K562 (cell line): ENCODE data around the gene GABRR2. TPM values are rescaled to one million over a fixed set of nuclear protein-coding genes. Genes with fewer than 3 reads are reported as not detected.

Source experiments
- BRD4 ChIP-seq: fragments of 200-600 bp; sonication (generic); IDR thresholded peaks from 2 replicates; pipeline ENCODE4 v1.6.1; 2017; ENCODE audit warnings: inconsistent platforms
- CEBPB ChIP-seq: fragments of 450-650 bp; IDR thresholded peaks from 2 replicates; pipeline ENCODE4 v1.6.1; 2016; ENCODE audit warnings: missing genetic modification characterization, missing compliant biosample characterization
- CHCHD3 ChIP-seq: fragments of 250-450 bp; sonication (Bioruptor Pico); IDR thresholded peaks from 2 replicates; pipeline ENCODE4 v2.1.2; 2022; ENCODE audit warnings: mild to moderate bottlenecking
- CREB3L1 ChIP-seq: fragments of 450-650 bp; IDR thresholded peaks from 2 replicates; pipeline ENCODE4 v1.6.1; 2014; ENCODE audit warnings: low read depth, mild to moderate bottlenecking, moderate library complexity, borderline replicate concordance
- CTCFL ChIP-seq: IDR thresholded peaks from 2 replicates; pipeline ENCODE4 v1.6.1; 2011; ENCODE audit warnings: borderline replicate concordance, low read depth, mild to moderate bottlenecking, moderate library complexity, low read length; ENCODE audit not compliant: insufficient read depth, poor library complexity, severe bottlenecking
- ELF1 ChIP-seq: fragments of 200-800 bp; sonication (Bioruptor generic); IDR thresholded peaks from 2 replicates; pipeline ENCODE4 v1.6.1; 2016; ENCODE audit warnings: missing genetic modification characterization, missing compliant biosample characterization
- IRF2 ChIP-seq: sonication (generic); formaldehyde crosslinking; IDR thresholded peaks from 2 replicates; pipeline ENCODE4 v1.8.1; 2022; ENCODE audit warnings: mild to moderate bottlenecking, missing genetic modification reagents
- JUN ChIP-seq, 2 experiments: sonication (generic) in 1 of 2; formaldehyde crosslinking in 1 of 2; IDR thresholded peaks; 2 replicates each; pipeline versions ENCODE4 v1.6.1 to v1.8.0; 2012 to 2022; ENCODE audit warnings: borderline replicate concordance in 2 of 2, mild to moderate bottlenecking in 2 of 2, improper control_type of control experiment in 1 of 2, low read depth in 1 of 2, low read length in 1 of 2, missing genetic modification reagents in 1 of 2
- NELFE ChIP-seq: IDR thresholded peaks from 2 replicates; pipeline ENCODE4 v1.6.1; 2011; ENCODE audit warnings: mild to moderate bottlenecking; ENCODE audit not compliant: insufficient read depth, insufficient read length
- RERE ChIP-seq: sonication (generic); formaldehyde crosslinking; IDR thresholded peaks from 2 replicates; pipeline ENCODE4 v1.8.0; 2023; ENCODE audit warnings: missing genetic modification reagents, mild to moderate bottlenecking, borderline replicate concordance
- USF2 ChIP-seq: sonication (generic); formaldehyde crosslinking; IDR thresholded peaks from 2 replicates; pipeline ENCODE4 v1.5.0; 2020; ENCODE audit warnings: missing genetic modification reagents
- ZBTB2 ChIP-seq: fragments of 450-650 bp; IDR thresholded peaks from 2 replicates; pipeline ENCODE4 v1.6.1; 2016; ENCODE audit warnings: antibody characterized with exemption
- ZNF316 ChIP-seq: fragments of 450-650 bp; IDR thresholded peaks from 2 replicates; pipeline ENCODE4 v1.6.1; 2016
- ZNF699 ChIP-seq: fragments of 250-450 bp; sonication (Bioruptor Pico); IDR thresholded peaks from 2 replicates; pipeline ENCODE4 v1.8.0; 2021; ENCODE audit warnings: mild to moderate bottlenecking, moderate library complexity; ENCODE audit not compliant: insufficient replicate concordance
- polyA plus RNA-seq, 8 experiments: library from polyadenylated mRNA; depleted of rRNA in 4 of 8; stranded (reverse) in 5 of 8; unstranded in 3 of 8; fragments of >200 nt; fragmentation: Nextera tagmentation in 2 of 8; fragmentation: Illumina TruSeq in 1 of 8; extraction: Ambion mirVana in 2 of 8; extraction: Trizol in 1 of 8; gene quantifications; 2 replicates each; pipeline versions ENCODE4 v1.2.1 to v1.2.3, GENCODE V29; 2011 to 2014; ENCODE audit warnings: inconsistent platforms in 1 of 8, missing spikeins in 1 of 8
- total RNA-seq, 7 experiments: library from RNA; depleted of rRNA in 6 of 7; stranded (reverse); fragments of >200 nt in 6 of 7; fragmentation: Illumina TruSeq in 2 of 7; extraction: Trizol in 2 of 7; gene quantifications; 2 replicates each; pipeline versions ENCODE4 v1.2.1 to v1.2.3, GENCODE V29; 2011 to 2021; ENCODE audit warnings: low replicate concordance in 1 of 7

GABRR2 gene
- total and polyA plus RNA-seq, 9 of the 15 experiments (the other 6 are each of a cell fraction or from before 2014, with no cell fraction given) = 0.09 to 0.13 (median 0.10) TPM; not detected in 6

GRCh38 chr6:89353118-89353556, 38.0 kb upstream of the GABRR2 start (continued):
- TF ChIP-seq BRD4 (no peak), ZBTB2 (no peak), ZNF699 (CRISPR knock-in tag) (no peak), CHCHD3 (CRISPR knock-in tag) (no peak), ZNF316 (no peak), ELF1 (no peak), CTCFL (no peak), CEBPB (tag) (no peak; the same call in 1 of the 2 replicates), IRF2 (CRISPR knock-in tag) (no peak), USF2 (CRISPR knock-in tag) (no peak), JUN (IDR thresholded peaks at IDR 0.05; ENCODE audit: borderline replicate concordance, low read depth, low read length) (no peak), JUN (CRISPR knock-in tag; IDR thresholded peaks at IDR 0.05; ENCODE audit: borderline replicate concordance) (no peak), NELFE (no peak), RERE (no peak), CREB3L1 (peak; percentile 93)
